HG02973 (cell line): Measurements from ENCODE around the gene SAPCD1.
"Not testable (repeated sequence)": the region's sequence is repeated elsewhere in the genome, so short reads cannot be mapped to it uniquely, and the experiment has no call there.

Experiments
- ATAC-seq: cut with Tn5 transposase; IDR thresholded peaks from one replicate; pipeline ENCODE4 v1.9.1; 2021; ENCODE audit warnings: moderate library complexity; ENCODE audit not compliant: unreplicated experiment

SAPCD1 gene

GRCh38 chr6:31776485-31776988 is 14.1 kb downstream of the SAPCD1 start:
- ATAC-seq, result peak; percentile 9

- peak; percentile 48 for ATAC-seq
Measured at GRCh38 chr6:31776989-31777666, 14.7 kb downstream of the SAPCD1 start, which contains the start of gene VWA7. Gene VWA7 (minus strand): TSS chr6:31777328. CDS start chr6:31776779, 549 bp downstream.

DNA sequence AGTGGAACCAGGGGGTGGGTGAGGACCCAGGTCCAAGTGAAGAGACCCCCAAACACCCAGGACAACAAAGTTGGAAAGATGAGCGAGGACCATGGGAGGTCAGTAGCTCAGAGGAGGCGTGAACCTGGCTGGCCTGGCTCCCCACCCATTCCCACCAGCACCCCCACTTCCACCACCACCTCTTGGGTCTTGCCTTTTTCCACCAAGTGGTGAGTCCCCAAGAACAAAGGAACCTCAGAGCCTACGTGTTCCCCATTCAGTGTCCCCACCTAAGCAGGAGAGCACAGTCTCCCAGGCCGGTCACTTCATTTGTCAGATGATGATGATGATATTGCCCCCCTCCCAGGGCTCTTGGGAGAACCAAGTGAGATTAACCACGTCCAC is 15.2 kb downstream of the SAPCD1 start:
- ATAC-seq, result no peak

GRCh38 chr6:31778193-31778592 is 15.7 kb downstream of the SAPCD1 start:
- no peak for ATAC-seq

DNA sequence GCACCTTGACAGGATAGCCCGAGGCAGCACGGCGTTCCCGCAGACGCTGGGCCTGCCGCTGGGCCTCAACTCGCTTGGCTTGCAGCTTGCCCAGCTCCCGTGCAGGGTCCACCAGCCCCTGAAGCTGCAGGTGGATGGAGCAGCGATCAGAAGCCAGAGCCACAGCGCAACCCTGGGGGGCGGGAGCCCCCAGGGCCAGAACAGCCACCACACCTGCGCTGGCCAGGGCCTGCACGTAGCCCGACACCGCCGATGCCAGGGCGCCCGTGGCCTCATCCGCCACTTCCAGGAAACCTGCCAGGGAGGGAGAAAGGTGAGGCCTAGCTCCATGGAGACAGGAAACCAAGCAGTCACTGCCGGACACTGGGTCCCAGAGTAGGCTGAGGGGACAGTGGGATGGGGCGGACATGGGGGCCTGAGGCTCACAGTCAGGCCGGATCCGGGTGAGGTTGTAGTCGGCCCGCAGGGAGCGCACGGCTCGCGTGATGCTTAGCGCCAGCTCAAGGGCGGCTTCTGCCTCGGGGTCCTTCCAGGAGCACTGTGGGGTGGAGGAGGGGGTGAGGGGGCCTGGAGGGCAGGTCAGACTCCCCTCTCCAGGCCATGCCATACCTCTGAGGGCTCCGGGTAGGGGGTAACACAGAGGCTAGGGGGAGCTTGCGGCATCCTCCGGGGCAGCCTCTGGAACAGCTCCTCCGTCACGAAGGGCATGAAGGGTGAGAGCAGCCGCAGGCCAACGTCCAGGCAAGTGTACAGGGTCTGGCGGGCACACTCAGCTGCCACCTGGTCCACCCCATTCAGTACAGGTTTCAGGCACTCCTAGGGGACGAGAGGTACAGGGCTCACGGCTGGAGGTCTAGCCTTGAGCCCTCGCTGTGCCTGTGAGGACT is 16.8 kb downstream of the SAPCD1 start:
- no peak for ATAC-seq

- no peak for ATAC-seq
Measured at GRCh38 chr6:31779908-31780307, 17.5 kb downstream of the SAPCD1 start.

DNA sequence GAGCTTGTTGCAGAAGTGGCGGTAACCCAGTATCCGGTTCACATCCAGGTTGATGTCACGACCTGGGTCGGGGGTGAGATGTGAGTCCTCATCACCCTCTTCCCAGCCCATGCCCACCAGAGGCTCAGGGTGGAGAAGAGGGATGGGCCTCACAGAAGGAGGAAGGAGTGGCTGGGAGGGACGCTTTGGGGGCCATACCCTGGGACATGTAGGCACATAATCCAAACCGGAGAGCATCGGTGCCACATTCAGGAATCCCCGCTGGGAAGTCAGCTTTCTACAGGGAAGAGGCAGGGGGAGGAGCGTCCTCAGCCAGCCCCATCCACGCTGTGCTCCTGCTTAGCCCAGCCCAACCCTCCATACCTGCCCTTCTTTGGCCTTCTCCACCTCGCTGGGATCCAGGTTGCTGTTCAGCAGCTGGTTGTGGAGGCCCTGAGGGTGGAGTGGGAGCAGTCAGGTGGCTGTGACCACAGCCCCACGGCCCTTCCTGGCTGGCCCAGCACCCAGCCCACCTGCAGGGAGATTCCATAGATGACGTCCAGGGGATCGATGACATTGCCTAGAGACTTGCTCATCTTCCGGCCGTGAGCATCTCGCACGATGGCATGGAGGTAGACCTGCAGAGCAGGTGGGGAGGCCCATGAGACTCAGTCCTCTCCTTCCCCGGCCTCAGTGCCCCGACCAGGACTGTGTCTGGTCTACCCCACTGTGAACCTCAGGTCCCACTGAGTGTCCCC is 18.2 kb downstream of the SAPCD1 start:
- no peak for ATAC-seq

DNA sequence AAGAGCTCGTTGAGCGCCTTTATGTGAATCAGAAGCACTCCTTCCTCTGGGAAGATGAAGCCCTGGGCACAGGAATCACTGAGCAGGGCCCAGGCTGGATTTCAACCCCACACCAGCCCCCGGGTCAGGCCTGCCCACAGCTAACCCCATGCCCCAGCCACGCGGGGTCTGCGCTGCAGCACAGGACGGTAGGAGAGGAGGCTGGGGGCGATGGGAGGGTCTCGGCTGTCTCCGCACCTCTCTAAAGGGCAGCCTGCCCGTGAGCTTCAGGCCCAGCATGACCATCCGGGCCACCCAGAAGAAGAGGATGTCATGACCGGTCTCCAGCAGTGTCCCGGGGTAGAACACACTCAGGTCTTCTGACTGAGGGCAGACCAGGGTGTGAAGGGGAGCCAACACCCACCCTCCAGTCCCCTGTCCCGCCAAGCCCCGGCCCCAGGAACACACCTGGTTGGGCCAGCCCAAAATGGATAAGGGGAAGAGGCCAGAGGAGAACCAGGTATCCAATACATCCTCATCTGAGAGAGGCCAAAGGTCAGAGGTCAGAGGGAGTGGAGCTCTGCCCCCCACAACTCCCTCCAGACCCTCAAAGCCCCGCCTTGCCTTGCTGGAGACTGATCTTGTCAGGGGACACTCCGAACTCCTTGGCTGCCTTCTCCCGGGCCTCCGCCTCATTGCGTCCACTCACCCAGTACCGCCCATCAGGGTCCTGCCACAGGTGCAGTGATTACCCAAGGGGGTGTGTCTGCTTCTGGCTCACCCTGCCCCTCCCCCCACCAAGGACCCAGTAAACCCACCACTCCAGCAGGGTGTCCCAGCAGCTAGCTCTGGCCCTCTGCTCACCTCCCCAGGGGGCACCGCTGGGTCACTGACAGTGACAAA is 19.0 kb downstream of the SAPCD1 start:
- ATAC-seq, result no peak

GRCh38 chr6:31782126-31782855 is 19.8 kb downstream of the SAPCD1 start:
- ATAC-seq, result no peak

DNA sequence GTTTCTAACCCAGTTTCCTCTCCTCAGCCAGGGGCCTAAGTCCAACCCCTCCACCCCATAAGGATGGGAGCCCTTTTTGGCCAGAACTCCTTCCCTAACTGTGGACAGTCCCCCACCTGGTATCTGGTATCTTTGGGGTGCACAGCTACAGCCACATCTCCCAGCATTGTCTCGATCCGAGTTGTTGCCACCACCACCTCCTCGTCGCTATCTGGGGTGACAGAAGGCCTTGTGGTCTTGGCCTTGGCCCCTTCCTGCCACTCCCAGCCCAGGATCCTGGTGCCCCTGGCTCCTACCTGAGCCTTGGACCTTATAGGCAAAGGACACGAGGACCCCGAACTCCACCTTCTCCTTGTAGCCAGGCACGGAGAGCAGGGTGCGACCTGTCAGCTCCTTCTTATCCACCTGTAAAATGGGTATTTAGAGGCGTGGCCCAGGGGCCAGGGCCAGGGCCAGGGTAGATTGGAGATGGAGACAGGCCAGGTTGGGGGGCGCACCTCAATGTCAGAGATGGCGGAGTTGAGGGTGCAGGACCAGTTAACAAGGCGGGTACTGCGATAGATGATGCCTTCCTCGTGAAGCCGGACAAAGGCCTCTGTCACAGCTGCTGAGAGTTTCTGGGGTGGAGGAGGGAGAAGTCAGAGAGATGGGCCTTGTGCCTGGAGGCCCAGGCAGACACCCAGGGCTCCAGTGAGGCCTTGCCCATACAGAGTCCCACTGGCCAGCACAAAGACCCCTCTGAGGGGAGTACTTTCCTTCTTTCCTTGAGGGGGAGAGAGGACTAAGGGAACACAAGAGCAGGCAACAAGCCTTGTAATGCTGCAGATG is 21.9 kb downstream of the SAPCD1 start:
- no peak for ATAC-seq

GRCh38 chr6:31785475-31785874 is 23.0 kb downstream of the SAPCD1 start:
- ATAC-seq, result no peak

- ATAC-seq, result no peak
Measured at GRCh38 chr6:31791324-31792089, 29.1 kb downstream of the SAPCD1 start.

- no peak for ATAC-seq
Measured at GRCh38 chr6:31792090-31792374, 29.6 kb downstream of the SAPCD1 start.

DNA sequence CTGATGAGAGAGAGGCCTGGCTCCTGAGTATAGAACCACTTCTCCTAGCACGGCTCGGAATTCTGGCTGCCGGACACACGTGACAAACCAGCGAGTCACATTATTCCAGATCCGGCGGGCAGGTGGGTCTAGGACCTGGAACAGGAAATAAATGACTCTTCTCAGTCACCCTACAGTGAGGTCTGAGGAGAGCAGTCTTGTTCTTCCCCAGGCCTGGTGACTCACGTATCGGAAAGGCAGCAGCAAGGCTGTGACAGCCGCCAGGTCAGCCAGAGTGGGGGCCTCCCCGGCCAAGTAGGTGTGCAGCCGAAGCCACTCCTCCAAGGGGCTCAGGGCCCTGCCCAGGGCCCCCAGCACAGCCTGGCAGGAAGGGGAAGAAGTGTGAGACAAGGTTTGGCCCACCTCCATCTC is 30.3 kb downstream of the SAPCD1 start:
- ATAC-seq, result no peak

GRCh38 chr6:31793927-31794245 is 31.4 kb downstream of the SAPCD1 start:
- ATAC-seq, result not testable (repeated sequence)

- no peak for ATAC-seq
Measured at GRCh38 chr6:31794294-31794865, 31.9 kb downstream of the SAPCD1 start.

DNA sequence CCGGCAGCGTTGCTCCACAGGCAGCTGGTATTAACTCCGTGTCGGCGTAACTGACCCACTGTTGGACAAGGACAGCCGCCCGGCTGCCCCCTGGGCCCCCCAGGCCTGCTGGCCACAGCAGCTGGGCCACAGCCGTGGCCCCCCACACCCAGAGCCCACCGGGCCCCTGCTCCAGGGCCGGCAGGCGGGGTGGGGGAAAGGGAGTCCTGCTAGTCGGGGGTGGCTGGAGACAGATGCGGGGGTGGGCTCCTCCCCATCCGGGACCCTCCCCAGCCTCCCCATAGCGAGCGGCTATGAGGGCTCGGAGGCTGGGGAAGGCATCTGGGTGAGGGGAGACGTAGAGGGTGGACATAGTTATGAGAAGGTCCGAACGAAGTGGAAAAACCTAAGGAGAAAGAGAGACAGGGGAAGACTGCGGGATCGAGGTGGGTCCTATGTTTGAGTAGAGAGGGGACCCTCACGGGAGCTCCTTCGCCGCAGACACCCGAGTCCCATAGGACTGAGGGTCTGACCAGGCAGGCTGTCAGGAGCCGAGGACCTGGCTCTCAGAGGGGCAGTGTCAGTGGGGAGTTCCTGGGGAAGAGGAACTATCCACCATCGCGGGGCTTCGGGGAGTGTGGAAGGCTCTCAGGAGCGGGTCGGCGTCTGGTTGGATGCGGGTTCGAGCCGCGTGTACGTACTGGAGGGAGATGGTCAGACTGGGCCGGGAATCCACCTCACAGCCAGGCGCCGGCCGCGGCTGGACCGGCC is 32.6 kb downstream of the SAPCD1 start:
- no peak for ATAC-seq
